Adipose tissue (tissue), 3 donors: Measurements from ENCODE around the gene ERC1. TPM values are rescaled to one million over a fixed set of nuclear protein-coding genes. Genes with fewer than 3 reads are reported as not detected.

ENCODE experiments used
- H3K27ac ChIP-seq: one replicate; pipeline ENCODE4 v1.5.1; 2013; ENCODE audit warnings: low read depth, low read length
- WGBS, 3 donors: extraction: QIAGEN DNeasy Blood & Tissue Kit; methylation state at CpG; one replicate each; pipeline ENCODE4 v1.1.7; 2013; 5-methylcytosine and 5-hydroxymethylcytosine counted together
- polyA plus RNA-seq, 3 donors: library from polyadenylated mRNA; stranded (reverse); fragments of 200-250 nt; gene quantifications; one replicate each; pipeline ENCODE4 v1.2.3, GENCODE V29; 2013
- donor health status: healthy with polysubstance abuse.
- donor health status: Bipolar disorder and iron deficiency.
- donor health status: healthy.

ERC1 gene
- polyA plus RNA-seq, 3 donors, result 4.0 to 16.4 (median 12.8) TPM

GRCh38 chr12:1530592-1531152 is 539.6 kb downstream of the ERC1 start:
- H3K27ac ChIP-seq, result no peak overlapping the region
- 1 to 4% (median 1%) methylated on average over 13 to 85 of the region's 99 CpGs for WGBS, 3 donors

- H3K27ac ChIP-seq, result no peak overlapping the region
- WGBS, 3 donors, result 2 to 5% (median 4%) methylated on average over 48 to 56 of the region's 56 CpGs
Observed at GRCh38 chr12:1531153-1531653, 540.2 kb downstream of the ERC1 start.

GRCh38 chr12:1531654-1532374 is 540.8 kb downstream of the ERC1 start:
- WGBS, 3 donors, result 50 to 59% (median 52%) methylated on average over 26 of the region's 26 CpGs
- H3K27ac ChIP-seq, result no peak overlapping the region

GRCh38 chr12:1532375-1533165 is 541.5 kb downstream of the ERC1 start:
- 78 to 83% (median 80%) methylated on average over 11 of the region's 11 CpGs for WGBS, 3 donors
- no peak overlapping the region for H3K27ac ChIP-seq

GRCh38 chr12:1533205-1533601 is 542.2 kb downstream of the ERC1 start:
- 27 to 60% (median 47%) methylated on average over 9 of the region's 9 CpGs for WGBS, 3 donors
- no peak overlapping the region for H3K27ac ChIP-seq

GRCh38 chr12:1533602-1534304 is 542.7 kb downstream of the ERC1 start:
- whole genome bisulfite sequencing, 3 donors, result 30 to 38% (median 36%) methylated on average over 16 of the region's 16 CpGs
- H3K27ac ChIP-seq, result no peak overlapping the region

- 62 to 73% (median 72%) methylated on average over 3 of the region's 3 CpGs for WGBS, 3 donors
- no peak overlapping the region for H3K27ac ChIP-seq
Observed at GRCh38 chr12:1534748-1535147, 543.7 kb downstream of the ERC1 start.

GRCh38 chr12:1536817-1537216 is 545.8 kb downstream of the ERC1 start:
- no peak overlapping the region for H3K27ac ChIP-seq
- WGBS, 3 donors, result 82 to 88% (median 82%) methylated on average over 4 of the region's 4 CpGs

- WGBS, 3 donors, result 82 to 87% (median 83%) methylated on average over 11 of the region's 11 CpGs
Observed at GRCh38 chr12:1539135-1539534, 548.1 kb downstream of the ERC1 start.

GRCh38 chr12:1540690-1541089 is 549.7 kb downstream of the ERC1 start:
- 85 to 93% (median 92%) methylated on average over 6 of the region's 6 CpGs for WGBS, 3 donors
- no peak overlapping the region for H3K27ac ChIP-seq

More at GRCh38 chr12:1539135-1539534, 548.1 kb downstream of the ERC1 start:
- H3K27ac ChIP-seq, result no peak overlapping the region

GRCh38 chr12:1542599-1542998 is 551.6 kb downstream of the ERC1 start:
- 91 to 95% (median 92%) methylated on average over 7 of the region's 7 CpGs for WGBS, 3 donors
- no peak overlapping the region for H3K27ac ChIP-seq

GRCh38 chr12:1544996-1545700 is 554.1 kb downstream of the ERC1 start:
- WGBS, 3 donors, result 33 to 57% (median 36%) methylated on average over 7 of the region's 7 CpGs
- no peak overlapping the region for H3K27ac ChIP-seq

Other genes starting within 250 kb of the ERC1 start
- gene WNK1, start 238.6 kb upstream of the ERC1 start, polyA plus RNA-seq, result 10 to 100 TPM; 15.9 to 73.8 (median 67.0) TPM
- gene RAD52, start 41.5 kb upstream of the ERC1 start, polyA plus RNA-seq, result 1 to 10 TPM; 5.0 to 6.3 (median 5.2) TPM